WTC11 (cell line): ENCODE data around the gene BMPER. TPM values are rescaled to one million over a fixed set of nuclear protein-coding genes. Genes with fewer than 3 reads are reported as not detected.

Experiments used
- ATAC-seq: fragments of 200-7000 bp; cut with Tn5 transposase; 2 replicates; pipeline ENCODE4 v1.10.0; 2021; ENCODE audit warnings: mild to moderate bottlenecking, moderate library complexity
- CTCF ChIA-PET: fragments of 300-600 bp; sonication (Branson Sonifier 250); formaldehyde crosslinking; loops from one replicate; lab custom pipeline; 2021; ENCODE audit warnings: antibody characterized with exemption; lab: Charles Lee
- POLR2A ChIA-PET: fragments of 350-600 bp; sonication (Branson Sonifier 250); formaldehyde crosslinking; loops from one replicate; lab custom pipeline; 2021; ENCODE audit warnings: antibody characterized with exemption; lab: Charles Lee
- DNase-seq: peaks from one replicate; pipeline ENCODE4 v3.0.0; 2021; ENCODE audit warnings: low spot score
- H3K27ac Mint-ChIP-seq: 2 replicates; pipeline ENCODE4 v1.8.0; 2021; ENCODE audit warnings: mixed read lengths
- H3K27me3 Mint-ChIP-seq: 2 replicates; pipeline ENCODE4 v1.8.0; 2021; ENCODE audit warnings: low read depth, mild to moderate bottlenecking, moderate library complexity, mixed read lengths
- H3K36me3 Mint-ChIP-seq: 2 replicates; pipeline ENCODE4 v1.8.0; 2021; ENCODE audit warnings: mixed read lengths
- H3K4me1 Mint-ChIP-seq: 2 replicates; pipeline ENCODE4 v1.8.0; 2022; ENCODE audit warnings: mixed read lengths
- H3K4me3 Mint-ChIP-seq: 2 replicates; pipeline ENCODE4 v1.8.0; 2021; ENCODE audit warnings: mild to moderate bottlenecking, moderate library complexity, mixed read lengths
- H3K9me3 Mint-ChIP-seq: 2 replicates; pipeline ENCODE4 v1.8.0; 2021; ENCODE audit warnings: mixed read lengths
- CBFB ChIP-seq: sonication (generic); formaldehyde crosslinking; IDR thresholded peaks from 2 replicates; pipeline ENCODE4 v1.8.1; 2022; ENCODE audit warnings: mild to moderate bottlenecking, low read depth, missing genetic modification reagents
- ESRRA ChIP-seq: sonication (generic); formaldehyde crosslinking; IDR thresholded peaks from 2 replicates; pipeline ENCODE4 v1.8.1; 2022; ENCODE audit warnings: mild to moderate bottlenecking, missing genetic modification reagents, borderline replicate concordance
- FOXK1 ChIP-seq: sonication (generic); formaldehyde crosslinking; IDR thresholded peaks from 2 replicates; pipeline ENCODE4 v1.8.0; 2022; ENCODE audit warnings: mild to moderate bottlenecking, moderate library complexity, missing genetic modification reagents
- RELA ChIP-seq: sonication (generic); formaldehyde crosslinking; IDR thresholded peaks from 2 replicates; pipeline ENCODE4 v1.8.1; 2022; ENCODE audit warnings: missing genetic modification reagents, mild to moderate bottlenecking, borderline replicate concordance
- SMAD4 ChIP-seq: sonication (generic); formaldehyde crosslinking; IDR thresholded peaks from 2 replicates; pipeline ENCODE4 v1.8.0; 2022; ENCODE audit warnings: mild to moderate bottlenecking, missing genetic modification reagents
- TEAD4 ChIP-seq: sonication (generic); formaldehyde crosslinking; IDR thresholded peaks from 2 replicates; pipeline ENCODE4 v1.8.0; 2022; ENCODE audit warnings: mild to moderate bottlenecking, missing genetic modification reagents
- ZSCAN18 ChIP-seq: fragments of 250-450 bp; sonication (Bioruptor Pico); IDR thresholded peaks from 2 replicates; pipeline ENCODE4 v2.1.2; 2022; ENCODE audit warnings: mild to moderate bottlenecking, moderate library complexity
- total RNA-seq: library from RNA; stranded (reverse); gene quantifications from 3 replicates; pipeline ENCODE4 v1.2.3, GENCODE V29; 2021
- TF ChIP-seq, protein P1 (sequence below): sonication (generic); formaldehyde crosslinking; IDR thresholded peaks from 2 replicates; pipeline ENCODE4 v1.8.0; 2022; ENCODE audit warnings: missing genetic modification reagents
- TF ChIP-seq, protein P2 (sequence below): fragments of 250-450 bp; sonication (Bioruptor Pico); IDR thresholded peaks from 2 replicates; pipeline ENCODE4 v1.9.0; 2021; ENCODE audit warnings: mild to moderate bottlenecking
- TF ChIP-seq, protein P3 (sequence below): sonication (generic); formaldehyde crosslinking; IDR thresholded peaks from 2 replicates; pipeline ENCODE4 v1.8.0; 2022; ENCODE audit warnings: mild to moderate bottlenecking, missing genetic modification reagents
- TF ChIP-seq, protein P4 (sequence below): sonication (generic); formaldehyde crosslinking; IDR thresholded peaks from 2 replicates; pipeline ENCODE4 v1.8.0; 2023; ENCODE audit warnings: missing genetic modification reagents, mild to moderate bottlenecking, borderline replicate concordance
- TF ChIP-seq, protein P5 (sequence below): sonication (generic); formaldehyde crosslinking; IDR thresholded peaks from 2 replicates; pipeline ENCODE4 v1.8.1; 2022; ENCODE audit warnings: low read depth, missing genetic modification reagents, borderline replicate concordance
- TF ChIP-seq, protein P6 (sequence below): fragments of 250-450 bp; sonication (Bioruptor Pico); IDR thresholded peaks from 2 replicates; pipeline ENCODE4 v1.8.0; 2021; ENCODE audit warnings: mild to moderate bottlenecking

The BMPER gene
- total RNA-seq, 1 experiment from 2014 or later = 1.9 TPM

DNA sequence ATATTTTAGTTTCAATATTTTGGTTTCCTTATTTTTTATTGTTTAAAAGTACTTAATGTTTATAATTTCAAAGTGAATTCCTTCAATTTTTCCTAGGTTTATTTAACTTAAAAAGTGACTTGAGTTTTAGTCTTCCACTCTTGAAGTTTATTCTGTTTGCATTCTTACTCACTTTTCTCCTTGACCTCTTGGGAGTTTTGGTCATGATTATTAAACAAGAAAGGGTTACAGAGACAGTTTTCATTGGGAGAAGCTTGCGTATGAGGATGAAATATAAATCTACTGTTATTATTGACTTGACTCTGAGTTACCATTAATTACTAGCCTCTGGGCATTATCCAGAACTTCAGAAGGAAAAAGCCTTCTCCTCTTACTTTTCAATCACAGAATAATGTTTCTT lies 216.0 kb downstream of the BMPER start (continued):
- TF ChIP-seq, protein P1, sequence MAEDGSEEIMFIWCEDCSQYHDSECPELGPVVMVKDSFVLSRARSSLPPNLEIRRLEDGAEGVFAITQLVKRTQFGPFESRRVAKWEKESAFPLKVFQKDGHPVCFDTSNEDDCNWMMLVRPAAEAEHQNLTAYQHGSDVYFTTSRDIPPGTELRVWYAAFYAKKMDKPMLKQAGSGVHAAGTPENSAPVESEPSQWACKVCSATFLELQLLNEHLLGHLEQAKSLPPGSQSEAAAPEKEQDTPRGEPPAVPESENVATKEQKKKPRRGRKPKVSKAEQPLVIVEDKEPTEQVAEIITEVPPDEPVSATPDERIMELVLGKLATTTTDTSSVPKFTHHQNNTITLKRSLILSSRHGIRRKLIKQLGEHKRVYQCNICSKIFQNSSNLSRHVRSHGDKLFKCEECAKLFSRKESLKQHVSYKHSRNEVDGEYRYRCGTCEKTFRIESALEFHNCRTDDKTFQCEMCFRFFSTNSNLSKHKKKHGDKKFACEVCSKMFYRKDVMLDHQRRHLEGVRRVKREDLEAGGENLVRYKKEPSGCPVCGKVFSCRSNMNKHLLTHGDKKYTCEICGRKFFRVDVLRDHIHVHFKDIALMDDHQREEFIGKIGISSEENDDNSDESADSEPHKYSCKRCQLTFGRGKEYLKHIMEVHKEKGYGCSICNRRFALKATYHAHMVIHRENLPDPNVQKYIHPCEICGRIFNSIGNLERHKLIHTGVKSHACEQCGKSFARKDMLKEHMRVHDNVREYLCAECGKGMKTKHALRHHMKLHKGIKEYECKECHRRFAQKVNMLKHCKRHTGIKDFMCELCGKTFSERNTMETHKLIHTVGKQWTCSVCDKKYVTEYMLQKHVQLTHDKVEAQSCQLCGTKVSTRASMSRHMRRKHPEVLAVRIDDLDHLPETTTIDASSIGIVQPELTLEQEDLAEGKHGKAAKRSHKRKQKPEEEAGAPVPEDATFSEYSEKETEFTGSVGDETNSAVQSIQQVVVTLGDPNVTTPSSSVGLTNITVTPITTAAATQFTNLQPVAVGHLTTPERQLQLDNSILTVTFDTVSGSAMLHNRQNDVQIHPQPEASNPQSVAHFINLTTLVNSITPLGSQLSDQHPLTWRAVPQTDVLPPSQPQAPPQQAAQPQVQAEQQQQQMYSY (CRISPR knock-in tag) = no peak
- TF ChIP-seq, protein P2, sequence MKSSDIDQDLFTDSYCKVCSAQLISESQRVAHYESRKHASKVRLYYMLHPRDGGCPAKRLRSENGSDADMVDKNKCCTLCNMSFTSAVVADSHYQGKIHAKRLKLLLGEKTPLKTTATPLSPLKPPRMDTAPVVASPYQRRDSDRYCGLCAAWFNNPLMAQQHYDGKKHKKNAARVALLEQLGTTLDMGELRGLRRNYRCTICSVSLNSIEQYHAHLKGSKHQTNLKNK = no peak
- TF ChIP-seq, protein P3, sequence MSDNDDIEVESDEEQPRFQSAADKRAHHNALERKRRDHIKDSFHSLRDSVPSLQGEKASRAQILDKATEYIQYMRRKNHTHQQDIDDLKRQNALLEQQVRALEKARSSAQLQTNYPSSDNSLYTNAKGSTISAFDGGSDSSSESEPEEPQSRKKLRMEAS (CRISPR knock-in tag) = no peak
- no peak for TF ChIP-seq RELA (CRISPR knock-in tag)
- TF ChIP-seq, protein P4, sequence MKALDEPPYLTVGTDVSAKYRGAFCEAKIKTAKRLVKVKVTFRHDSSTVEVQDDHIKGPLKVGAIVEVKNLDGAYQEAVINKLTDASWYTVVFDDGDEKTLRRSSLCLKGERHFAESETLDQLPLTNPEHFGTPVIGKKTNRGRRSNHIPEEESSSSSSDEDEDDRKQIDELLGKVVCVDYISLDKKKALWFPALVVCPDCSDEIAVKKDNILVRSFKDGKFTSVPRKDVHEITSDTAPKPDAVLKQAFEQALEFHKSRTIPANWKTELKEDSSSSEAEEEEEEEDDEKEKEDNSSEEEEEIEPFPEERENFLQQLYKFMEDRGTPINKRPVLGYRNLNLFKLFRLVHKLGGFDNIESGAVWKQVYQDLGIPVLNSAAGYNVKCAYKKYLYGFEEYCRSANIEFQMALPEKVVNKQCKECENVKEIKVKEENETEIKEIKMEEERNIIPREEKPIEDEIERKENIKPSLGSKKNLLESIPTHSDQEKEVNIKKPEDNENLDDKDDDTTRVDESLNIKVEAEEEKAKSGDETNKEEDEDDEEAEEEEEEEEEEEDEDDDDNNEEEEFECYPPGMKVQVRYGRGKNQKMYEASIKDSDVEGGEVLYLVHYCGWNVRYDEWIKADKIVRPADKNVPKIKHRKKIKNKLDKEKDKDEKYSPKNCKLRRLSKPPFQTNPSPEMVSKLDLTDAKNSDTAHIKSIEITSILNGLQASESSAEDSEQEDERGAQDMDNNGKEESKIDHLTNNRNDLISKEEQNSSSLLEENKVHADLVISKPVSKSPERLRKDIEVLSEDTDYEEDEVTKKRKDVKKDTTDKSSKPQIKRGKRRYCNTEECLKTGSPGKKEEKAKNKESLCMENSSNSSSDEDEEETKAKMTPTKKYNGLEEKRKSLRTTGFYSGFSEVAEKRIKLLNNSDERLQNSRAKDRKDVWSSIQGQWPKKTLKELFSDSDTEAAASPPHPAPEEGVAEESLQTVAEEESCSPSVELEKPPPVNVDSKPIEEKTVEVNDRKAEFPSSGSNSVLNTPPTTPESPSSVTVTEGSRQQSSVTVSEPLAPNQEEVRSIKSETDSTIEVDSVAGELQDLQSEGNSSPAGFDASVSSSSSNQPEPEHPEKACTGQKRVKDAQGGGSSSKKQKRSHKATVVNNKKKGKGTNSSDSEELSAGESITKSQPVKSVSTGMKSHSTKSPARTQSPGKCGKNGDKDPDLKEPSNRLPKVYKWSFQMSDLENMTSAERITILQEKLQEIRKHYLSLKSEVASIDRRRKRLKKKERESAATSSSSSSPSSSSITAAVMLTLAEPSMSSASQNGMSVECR (CRISPR knock-in tag) = no peak
- TF ChIP-seq, protein P5, sequence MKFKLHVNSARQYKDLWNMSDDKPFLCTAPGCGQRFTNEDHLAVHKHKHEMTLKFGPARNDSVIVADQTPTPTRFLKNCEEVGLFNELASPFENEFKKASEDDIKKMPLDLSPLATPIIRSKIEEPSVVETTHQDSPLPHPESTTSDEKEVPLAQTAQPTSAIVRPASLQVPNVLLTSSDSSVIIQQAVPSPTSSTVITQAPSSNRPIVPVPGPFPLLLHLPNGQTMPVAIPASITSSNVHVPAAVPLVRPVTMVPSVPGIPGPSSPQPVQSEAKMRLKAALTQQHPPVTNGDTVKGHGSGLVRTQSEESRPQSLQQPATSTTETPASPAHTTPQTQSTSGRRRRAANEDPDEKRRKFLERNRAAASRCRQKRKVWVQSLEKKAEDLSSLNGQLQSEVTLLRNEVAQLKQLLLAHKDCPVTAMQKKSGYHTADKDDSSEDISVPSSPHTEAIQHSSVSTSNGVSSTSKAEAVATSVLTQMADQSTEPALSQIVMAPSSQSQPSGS = no peak

DNA sequence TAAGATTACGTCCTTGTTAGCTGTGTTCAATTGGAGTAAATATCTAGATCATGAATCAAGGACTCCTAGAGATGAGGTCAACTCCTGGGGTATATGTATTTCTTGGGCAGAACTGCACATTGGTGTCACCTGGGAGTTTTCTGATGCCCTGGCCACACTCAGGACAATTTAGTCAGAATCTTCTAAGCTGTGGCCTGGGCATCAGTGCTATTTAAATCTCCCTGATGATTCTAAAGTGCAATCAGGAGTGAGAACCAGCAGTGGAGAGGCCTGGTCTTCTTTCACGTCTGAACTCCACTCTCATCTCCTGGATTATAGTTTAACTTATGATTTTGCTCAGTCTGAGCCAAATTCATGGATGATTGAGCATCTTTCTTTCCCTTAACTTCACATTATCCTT lies 218.0 kb downstream of the BMPER start:
- CTCF ChIA-PET = interaction anchor here (1.0 kb wide), 1 partner anchor 35 kb away, joined by 3 read pairs; no protein-coding TSS in a partner anchor
- Mint-ChIP-seq H3K4me1 (peaks cover 7% of the 10 kb centered on the region), H3K27ac (no peak overlapping the region), H3K27me3 (no peaks in the 10 kb centered on the region)
- TF ChIP-seq, protein P6, sequence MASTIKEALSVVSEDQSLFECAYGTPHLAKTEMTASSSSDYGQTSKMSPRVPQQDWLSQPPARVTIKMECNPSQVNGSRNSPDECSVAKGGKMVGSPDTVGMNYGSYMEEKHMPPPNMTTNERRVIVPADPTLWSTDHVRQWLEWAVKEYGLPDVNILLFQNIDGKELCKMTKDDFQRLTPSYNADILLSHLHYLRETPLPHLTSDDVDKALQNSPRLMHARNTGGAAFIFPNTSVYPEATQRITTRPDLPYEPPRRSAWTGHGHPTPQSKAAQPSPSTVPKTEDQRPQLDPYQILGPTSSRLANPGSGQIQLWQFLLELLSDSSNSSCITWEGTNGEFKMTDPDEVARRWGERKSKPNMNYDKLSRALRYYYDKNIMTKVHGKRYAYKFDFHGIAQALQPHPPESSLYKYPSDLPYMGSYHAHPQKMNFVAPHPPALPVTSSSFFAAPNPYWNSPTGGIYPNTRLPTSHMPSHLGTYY (CRISPR knock-in tag) = no peak
- TF ChIP-seq TEAD4 (no peak), ZSCAN18 (CRISPR knock-in tag) (no peak), SMAD4 (no peak), ESRRA (no peak), FOXK1 (CRISPR knock-in tag) (no peak), CBFB (CRISPR knock-in tag) (no peak)
- TF ChIP-seq, protein P2 = no peak
- TF ChIP-seq, all 79 proteins: peak for 0
- POLR2A ChIA-PET = no interaction called here
- peaks cover 29% of the 10 kb centered on the region for H3K9me3 Mint-ChIP-seq
- H3K4me3 Mint-ChIP-seq = no peak overlapping the region
- no peak for ATAC-seq
- no peak for DNase-seq
- peaks cover 21% of the 10 kb centered on the region for H3K36me3 Mint-ChIP-seq
